ENCODE measurements around the gene GSG1L2. TPM values are rescaled to one million over a fixed set of nuclear protein-coding genes. Genes with fewer than 3 reads are reported as not detected.

GSG1L2 gene
- total and polyA plus RNA-seq, 2 donors (not counting 3 experiments of a cell fraction or from before 2014, with no cell fraction given): not detected

GRCh38 chr17:9817086-9817485 lies 4.8 kb downstream of the GSG1L2 start:
- DNase-seq (ENCODE audit: low read depth, low spot score): no peak
- intact Hi-C loops (cut with micrococcal nuclease) (no loop called here), dilution Hi-C loops (cut with MboI; ENCODE audit: extremely low pct_ligation_motif_present, low sequenced_read_pairs) (no loop called here)
- H3K79me2 ChIP-seq (ENCODE audit: control insufficient read depth, insufficient read depth, low read length): no peaks in the 10 kb centered on the region
- ChIA-PET CTCF (no interaction called here), POLR2A (no interaction called here)
- H3K27me3 ChIP-seq (ENCODE audit: control insufficient read depth in 2 of 2, insufficient read depth in 2 of 2, low read length in 2 of 2): no peaks in the 10 kb centered on the region
- no peak for FAIRE-seq
- no peaks in the 10 kb centered on the region for H3K36me3 ChIP-seq (ENCODE audit: control insufficient read depth in 2 of 2, extremely low read depth in 1 of 2, insufficient read depth in 2 of 2, low read length in 2 of 2)
- H3K4me2 ChIP-seq (ENCODE audit: insufficient read depth, low read length): no peak overlapping the region
- no peak overlapping the region for H3K27ac ChIP-seq (ENCODE audit: insufficient read depth, low read depth, low read length)
- no peak for TF ChIP-seq POLR2AphosphoS5 (IDR thresholded peaks at IDR 0.05; ENCODE audit: insufficient read depth, low read depth, low read length)
- TF ChIP-seq GATA2 (IDR thresholded peaks at IDR 0.05; ENCODE audit: insufficient read depth, insufficient read length, low read depth, low read length): no peak
- no peak for TF ChIP-seq MAX (IDR thresholded peaks at IDR 0.05; ENCODE audit: insufficient read depth, insufficient read length)
- TF ChIP-seq EZH2 (IDR thresholded peaks at IDR 0.05; ENCODE audit: borderline replicate concordance, low read depth, low read length, severe bottlenecking): no peak
- no peak for TF ChIP-seq MYC (IDR thresholded peaks at IDR 0.05; ENCODE audit: low read depth, low read length)
- no peak for TF ChIP-seq FOS (IDR thresholded peaks at IDR 0.05; ENCODE audit: borderline replicate concordance, insufficient read depth, low read length)
- no peak for TF ChIP-seq POLR2A (IDR thresholded peaks at IDR 0.05; ENCODE audit: low read depth, low read length)
- no peak for TF ChIP-seq JUN (IDR thresholded peaks at IDR 0.05; ENCODE audit: borderline replicate concordance, insufficient read depth, insufficient read length, low read depth)
- H3K4me1 ChIP-seq (ENCODE audit: control insufficient read depth, extremely low read depth, insufficient read depth, low read length): no peaks in the 10 kb centered on the region
- H3K4me3 ChIP-seq (replicated peaks in 1 of 3; ENCODE audit: insufficient read depth in 1 of 3, low read depth in 1 of 3, low read length in 3 of 3): no peak overlapping the region
- no peak overlapping the region for H2AFZ ChIP-seq (ENCODE audit: low read depth, low read length)
- peaks cover 8% of the 10 kb centered on the region for H3K9me3 ChIP-seq (replicated peaks; ENCODE audit: control insufficient read depth, insufficient read depth, low read length)
- no TSS peak for BruUV-seq (replicated peaks)
- H4K20me1 ChIP-seq (replicated peaks; ENCODE audit: control insufficient read depth, extremely low read depth, insufficient read depth, low read length): no peaks in the 10 kb centered on the region
- H3K9me1 ChIP-seq (replicated peaks; ENCODE audit: control insufficient read depth, extremely low read depth, insufficient read depth, low read length): no peaks in the 10 kb centered on the region
- H3K9ac ChIP-seq (replicated peaks; ENCODE audit: extremely low read depth, insufficient read depth, low read length): no peak overlapping the region

GRCh38 chr17:9816472-9816871 lies 5.4 kb downstream of the GSG1L2 start:
- no peak for DNase-seq (ENCODE audit: low read depth, low spot score)
- Histone ChIP-seq H3K9me3 (replicated peaks; ENCODE audit: control insufficient read depth, insufficient read depth, low read length) (peaks cover 8% of the 10 kb centered on the region), H3K4me3 (replicated peaks in 1 of 3; ENCODE audit: insufficient read depth in 1 of 3, low read depth in 1 of 3, low read length in 3 of 3) (no peak overlapping the region), H3K9ac (replicated peaks; ENCODE audit: extremely low read depth, insufficient read depth, low read length) (no peak overlapping the region), H3K36me3 (ENCODE audit: control insufficient read depth in 2 of 2, extremely low read depth in 1 of 2, insufficient read depth in 2 of 2, low read length in 2 of 2) (no peaks in the 10 kb centered on the region), H3K4me2 (ENCODE audit: insufficient read depth, low read length) (no peak overlapping the region), H3K79me2 (ENCODE audit: control insufficient read depth, insufficient read depth, low read length) (no peaks in the 10 kb centered on the region), H3K27me3 (ENCODE audit: control insufficient read depth in 2 of 2, insufficient read depth in 2 of 2, low read length in 2 of 2) (no peaks in the 10 kb centered on the region), H2AFZ (ENCODE audit: low read depth, low read length) (no peak overlapping the region), H3K4me1 (ENCODE audit: control insufficient read depth, extremely low read depth, insufficient read depth, low read length) (no peaks in the 10 kb centered on the region), H3K9me1 (replicated peaks; ENCODE audit: control insufficient read depth, extremely low read depth, insufficient read depth, low read length) (no peaks in the 10 kb centered on the region), H4K20me1 (replicated peaks; ENCODE audit: control insufficient read depth, extremely low read depth, insufficient read depth, low read length) (no peaks in the 10 kb centered on the region), H3K27ac (ENCODE audit: insufficient read depth, low read depth, low read length) (no peak overlapping the region)
- POLR2A ChIA-PET: no interaction called here
- TF ChIP-seq MYC (IDR thresholded peaks at IDR 0.05; ENCODE audit: low read depth, low read length) (no peak), CTCF (IDR thresholded peaks at IDR 0.05; ENCODE audit: extremely low read depth in 1 of 2, insufficient read depth in 1 of 2, low read depth in 1 of 2, low read length in 2 of 2) (no peak)
- no peak for FAIRE-seq
- intact Hi-C loops (cut with micrococcal nuclease): no loop called here
- no TSS peak for BruUV-seq (replicated peaks)
- CTCF ChIA-PET: no interaction called here
- dilution Hi-C loops (cut with MboI; ENCODE audit: extremely low pct_ligation_motif_present, low sequenced_read_pairs): no loop called here
